ENCODE data around the gene PAF1. TPM values are rescaled to one million over a fixed set of nuclear protein-coding genes. Genes with fewer than 3 reads are reported as not detected.
A peak's percentile ranks its signal among the peaks of the same experiment; 100 is the strongest.

The PAF1 gene
- total and polyA plus RNA-seq, 2 of the 13 experiments (the other 11 are each of a cell fraction or from before 2014, with no cell fraction given), result 30.2 to 31.1 TPM

GRCh38 chr19:39397360-39398296, 6.7 kb upstream of the PAF1 start (continued):
- TF ChIP-seq FOSL1 (CRISPR knock-in tag; IDR thresholded peaks at IDR 0.05; ENCODE audit: borderline replicate concordance) (no peak), NKX3-1 (CRISPR knock-in tag; IDR thresholded peaks at IDR 0.05) (no peak; the same call in 1 of the 2 replicates), CCAR2 (optimal IDR thresholded peaks at IDR 0.05; ENCODE audit: low read depth, low read length) (no peak), ZNF253 (CRISPR knock-in tag; IDR thresholded peaks at IDR 0.05; ENCODE audit: borderline replicate concordance) (no peak), MIER3 (CRISPR knock-in tag; IDR thresholded peaks at IDR 0.05; ENCODE audit: borderline replicate concordance) (peak; percentile 90), ZSCAN12 (CRISPR knock-in tag; IDR thresholded peaks at IDR 0.05) (no peak), ZNF577 (CRISPR knock-in tag; IDR thresholded peaks at IDR 0.05; ENCODE audit: borderline replicate concordance, low read depth) (no peak), RORA (CRISPR knock-in tag; IDR thresholded peaks at IDR 0.05) (no peak), ZNF335 (CRISPR knock-in tag; IDR thresholded peaks at IDR 0.05) (peak; percentile 74; the same call in 1 of the 2 replicates), ZNF263 (CRISPR knock-in tag; IDR thresholded peaks at IDR 0.05) (no peak), PAX8 (CRISPR knock-in tag; IDR thresholded peaks at IDR 0.05; ENCODE audit: borderline replicate concordance) (no peak), PHB2 (IDR thresholded peaks at IDR 0.05; ENCODE audit: partially characterized antibody) (no peak), SAFB2 (CRISPR knock-in tag; IDR thresholded peaks at IDR 0.05; ENCODE audit: borderline replicate concordance, low read depth) (no peak; the same call in 1 of the 2 replicates), TIGD3 (CRISPR knock-in tag; IDR thresholded peaks at IDR 0.05; ENCODE audit: borderline replicate concordance) (no peak), ZIK1 (CRISPR knock-in tag; IDR thresholded peaks at IDR 0.05; ENCODE audit: borderline replicate concordance, low read depth) (0 out of 2 replicates have a peak, but pooled peaks have one; percentile 80), ZNF138 (CRISPR knock-in tag; IDR thresholded peaks at IDR 0.05; ENCODE audit: low read depth) (no peak), ZNF724P (CRISPR knock-in tag; IDR thresholded peaks at IDR 0.05; ENCODE audit: borderline replicate concordance) (no peak), ZBTB7A (CRISPR knock-in tag; IDR thresholded peaks at IDR 0.05) (peak; percentile 53), MEIS2 (CRISPR knock-in tag; IDR thresholded peaks at IDR 0.05) (peak; percentile 49; the same call in 1 of the 2 replicates), LCORL (IDR thresholded peaks at IDR 0.05) (no peak), LCORL (CRISPR knock-in tag; IDR thresholded peaks at IDR 0.05) (peak; percentile 93)
- TF ChIP-seq, protein P1, sequence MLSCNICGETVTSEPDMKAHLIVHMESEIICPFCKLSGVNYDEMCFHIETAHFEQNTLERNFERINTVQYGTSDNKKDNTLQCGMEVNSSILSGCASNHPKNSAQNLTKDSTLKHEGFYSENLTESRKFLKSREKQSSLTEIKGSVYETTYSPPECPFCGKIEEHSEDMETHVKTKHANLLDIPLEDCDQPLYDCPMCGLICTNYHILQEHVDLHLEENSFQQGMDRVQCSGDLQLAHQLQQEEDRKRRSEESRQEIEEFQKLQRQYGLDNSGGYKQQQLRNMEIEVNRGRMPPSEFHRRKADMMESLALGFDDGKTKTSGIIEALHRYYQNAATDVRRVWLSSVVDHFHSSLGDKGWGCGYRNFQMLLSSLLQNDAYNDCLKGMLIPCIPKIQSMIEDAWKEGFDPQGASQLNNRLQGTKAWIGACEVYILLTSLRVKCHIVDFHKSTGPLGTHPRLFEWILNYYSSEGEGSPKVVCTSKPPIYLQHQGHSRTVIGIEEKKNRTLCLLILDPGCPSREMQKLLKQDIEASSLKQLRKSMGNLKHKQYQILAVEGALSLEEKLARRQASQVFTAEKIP (CRISPR knock-in tag; IDR thresholded peaks at IDR 0.05; ENCODE audit: borderline replicate concordance), result no peak
- TF ChIP-seq, protein P2, sequence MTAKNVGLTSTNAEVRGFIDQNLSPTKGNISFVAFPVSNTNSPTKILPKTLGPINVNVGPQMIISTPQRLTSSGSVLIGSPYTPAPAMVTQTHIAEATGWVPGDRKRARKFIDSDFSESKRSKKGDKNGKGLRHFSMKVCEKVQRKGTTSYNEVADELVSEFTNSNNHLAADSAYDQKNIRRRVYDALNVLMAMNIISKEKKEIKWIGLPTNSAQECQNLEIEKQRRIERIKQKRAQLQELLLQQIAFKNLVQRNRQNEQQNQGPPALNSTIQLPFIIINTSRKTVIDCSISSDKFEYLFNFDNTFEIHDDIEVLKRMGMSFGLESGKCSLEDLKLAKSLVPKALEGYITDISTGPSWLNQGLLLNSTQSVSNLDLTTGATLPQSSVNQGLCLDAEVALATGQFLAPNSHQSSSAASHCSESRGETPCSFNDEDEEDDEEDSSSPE (CRISPR knock-in tag; IDR thresholded peaks at IDR 0.05), result peak; percentile 26; the same call in 1 of the 2 replicates
- TF ChIP-seq, protein P3, sequence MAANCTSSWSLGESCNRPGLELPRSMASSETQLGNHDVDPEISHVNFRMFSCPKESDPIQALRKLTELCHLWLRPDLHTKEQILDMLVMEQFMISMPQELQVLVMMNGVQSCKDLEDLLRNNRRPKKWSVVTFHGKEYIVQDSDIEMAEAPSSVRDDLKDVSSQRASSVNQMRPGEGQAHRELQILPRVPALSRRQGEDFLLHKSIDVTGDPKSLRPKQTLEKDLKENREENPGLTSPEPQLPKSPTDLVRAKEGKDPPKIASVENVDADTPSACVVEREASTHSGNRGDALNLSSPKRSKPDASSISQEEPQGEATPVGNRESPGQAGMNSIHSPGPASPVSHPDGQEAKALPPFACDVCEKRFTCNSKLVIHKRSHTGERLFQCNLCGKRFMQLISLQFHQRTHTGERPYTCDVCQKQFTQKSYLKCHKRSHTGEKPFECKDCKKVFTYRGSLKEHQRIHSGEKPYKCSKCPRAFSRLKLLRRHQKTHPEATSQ (CRISPR knock-in tag; IDR thresholded peaks at IDR 0.05; ENCODE audit: borderline replicate concordance), result no peak

All from HepG2 (cell line).